GM19023 (cell line): ENCODE results near the gene FAM120A.

Experiments
- ATAC-seq: cut with Tn5 transposase; IDR thresholded peaks from one replicate; pipeline ENCODE4 v1.9.1; 2021; ENCODE audit warnings: mild to moderate bottlenecking, moderate library complexity; ENCODE audit not compliant: unreplicated experiment

The FAM120A gene

GRCh38 chr9:93467462-93467861, 16.0 kb downstream of the FAM120A start:
- no peak for ATAC-seq

GRCh38 chr9:93468763-93469456, 17.4 kb downstream of the FAM120A start:
- ATAC-seq = no peak

GRCh38 chr9:93470391-93470790, 18.9 kb downstream of the FAM120A start:
- ATAC-seq = no peak

- no peak for ATAC-seq
Observed at GRCh38 chr9:93471124-93471523, 19.6 kb downstream of the FAM120A start.

GRCh38 chr9:93473411-93473810, 21.9 kb downstream of the FAM120A start:
- ATAC-seq = no peak

- ATAC-seq = no peak
Observed at GRCh38 chr9:93475108-93475507, 23.6 kb downstream of the FAM120A start.

- ATAC-seq = no peak
Observed at GRCh38 chr9:93475856-93476255, 24.4 kb downstream of the FAM120A start.

GRCh38 chr9:93476924-93477323, 25.4 kb downstream of the FAM120A start:
- ATAC-seq = no peak

GRCh38 chr9:93477397-93477796, 25.9 kb downstream of the FAM120A start:
- ATAC-seq = no peak

- no peak for ATAC-seq
Observed at GRCh38 chr9:93479726-93480125, 28.2 kb downstream of the FAM120A start.

- ATAC-seq = no peak
Observed at GRCh38 chr9:93480262-93480661, 28.8 kb downstream of the FAM120A start.

GRCh38 chr9:93480728-93481324, 29.3 kb downstream of the FAM120A start:
- no peak for ATAC-seq

- no peak for ATAC-seq
Observed at GRCh38 chr9:93483497-93483896, 32.0 kb downstream of the FAM120A start.

- no peak for ATAC-seq
Observed at GRCh38 chr9:93486268-93486667, 34.8 kb downstream of the FAM120A start.

GRCh38 chr9:93488244-93488643, 36.8 kb downstream of the FAM120A start:
- ATAC-seq = no peak

- ATAC-seq = no peak
Observed at GRCh38 chr9:93491593-93492232, 40.2 kb downstream of the FAM120A start.

- no peak for ATAC-seq
Observed at GRCh38 chr9:93492327-93492726, 40.8 kb downstream of the FAM120A start.

- no peak for ATAC-seq
Observed at GRCh38 chr9:93493949-93494348, 42.5 kb downstream of the FAM120A start.

GRCh38 chr9:93496285-93496684, 44.8 kb downstream of the FAM120A start:
- ATAC-seq = no peak

- ATAC-seq = no peak
Observed at GRCh38 chr9:93500571-93501298, 49.2 kb downstream of the FAM120A start.

GRCh38 chr9:93501406-93501805, 49.9 kb downstream of the FAM120A start:
- ATAC-seq = no peak

- no peak for ATAC-seq
Observed at GRCh38 chr9:93503381-93503780, 51.9 kb downstream of the FAM120A start.
